OCI-LY7 (cell line): Measurements from ENCODE around the gene THRAP3. TPM values are rescaled to one million over a fixed set of nuclear protein-coding genes. Genes with fewer than 3 reads are reported as not detected.
"Not testable (repeated sequence)": the region's sequence is repeated elsewhere in the genome, so short reads cannot be mapped to it uniquely, and the experiment has no call there.

Experiments
- BruUV-seq: library from RNA; stranded (reverse); fragments of 400-500 nt; replicated peaks from 2 replicates; lab custom pipeline; 2021; lab: Mats Ljungman, UMichigan
- CTCF ChIA-PET: fragments of 300-600 bp; sonication (Branson Sonifier 250); formaldehyde crosslinking; loops from one replicate; lab custom pipeline; 2022; ENCODE audit warnings: antibody characterized with exemption; ENCODE audit not compliant: unreplicated experiment; lab: Charles Lee
- POLR2A ChIA-PET: fragments of 300-600 bp; sonication (Branson Sonifier 250); formaldehyde crosslinking; loops from one replicate; lab custom pipeline; 2022; ENCODE audit warnings: antibody characterized with exemption; lab: Charles Lee
- DNase-seq: peaks from one replicate; pipeline ENCODE4 v3.0.0-alpha.2; 2015; ENCODE audit warnings: low spot score
- H2AFZ ChIP-seq: fragments of 200-600 bp; sonication (generic), shearing (Covaris generic); 2 replicates; pipeline ENCODE4 v1.6.1; 2014; ENCODE audit warnings: mild to moderate bottlenecking, antibody characterized with exemption, low read length, moderate library complexity
- H3K27ac ChIP-seq: fragments of 200-600 bp; sonication (generic); 2 replicates; pipeline ENCODE4 v1.5.1; 2014; ENCODE audit warnings: mixed run types, low read depth, mild to moderate bottlenecking, moderate library complexity, low read length, inconsistent platforms; ENCODE audit not compliant: poor library complexity, severe bottlenecking
- H3K36me3 ChIP-seq: fragments of 200-600 bp; sonication (generic); 2 replicates; pipeline ENCODE4 v1.6.1; 2014; ENCODE audit warnings: mild to moderate bottlenecking, antibody characterized with exemption, low read length, moderate library complexity, mixed read lengths; ENCODE audit not compliant: insufficient read depth
- H3K4me1 ChIP-seq: fragments of 200-600 bp; sonication (generic); 2 replicates; pipeline ENCODE4 v1.5.1; 2014; ENCODE audit warnings: mild to moderate bottlenecking, low read length; ENCODE audit not compliant: insufficient read depth, poor library complexity, severe bottlenecking
- H3K4me2 ChIP-seq: fragments of 200-600 bp; sonication (generic); 2 replicates; pipeline ENCODE4 v1.6.1; 2014; ENCODE audit warnings: mild to moderate bottlenecking, low read length
- H3K4me3 ChIP-seq: fragments of 200-600 bp; sonication (generic); 2 replicates; pipeline ENCODE4 v1.5.1; 2014; ENCODE audit warnings: mild to moderate bottlenecking, low read depth, low read length; ENCODE audit not compliant: poor library complexity, severe bottlenecking
- H3K79me2 ChIP-seq: fragments of 200-600 bp; sonication (generic); 2 replicates; pipeline ENCODE4 v1.6.1; 2016; ENCODE audit warnings: low read depth, mild to moderate bottlenecking, low read length, moderate library complexity, mixed read lengths; ENCODE audit not compliant: insufficient read depth
- H3K9me2 ChIP-seq: fragments of 200-600 bp; sonication (generic); 2 replicates; pipeline ENCODE4 v1.6.1; 2016; ENCODE audit warnings: mild to moderate bottlenecking, low read length, mixed read lengths; ENCODE audit not compliant: insufficient read depth
- H3K9me3 ChIP-seq: fragments of 200-600 bp; sonication (generic); 2 replicates; pipeline ENCODE4 v1.6.1; 2014; ENCODE audit warnings: mild to moderate bottlenecking, mixed run types, low read length, mixed read lengths
- H4K20me1 ChIP-seq: fragments of 200-600 bp; sonication (generic); 2 replicates; pipeline ENCODE4 v1.6.1; 2014; ENCODE audit warnings: mild to moderate bottlenecking, antibody characterized with exemption, low read length, moderate library complexity, mixed read lengths; ENCODE audit not compliant: insufficient read depth
- CTCF ChIP-seq: fragments of 200-600 bp; sonication (generic); conservative IDR thresholded peaks from 2 replicates; pipeline ENCODE4 v1.5.1; 2014; ENCODE audit warnings: mild to moderate bottlenecking, antibody characterized with exemption, low read length, moderate library complexity, mixed read lengths
- EZH2phosphoT487 ChIP-seq: fragments of 200-600 bp; sonication (generic); IDR thresholded peaks from 2 replicates; pipeline ENCODE4 v1.6.1; 2018; ENCODE audit warnings: low read depth, borderline replicate concordance, mild to moderate bottlenecking, mixed run types, antibody characterized with exemption, low read length, moderate library complexity, mixed read lengths
- intact Hi-C: fragments of 100-400 bp; cut with micrococcal nuclease; formaldehyde crosslinking; loops from one replicate; pipeline ENCODE4 v1.10.0; 2022; ENCODE audit not compliant: unreplicated experiment
- total RNA-seq, 2 experiments: library from RNA; depleted of rRNA in 1 of 2; stranded (reverse); fragments of >200 nt in 1 of 2; shearing (Covaris generic) in 1 of 2; gene quantifications; 2 replicates each; pipeline ENCODE4 v1.2.3, GENCODE V29; 2014 to 2022

Gene THRAP3
- total RNA-seq, 2 experiments from 2014 or later, result 98.7 to 132 TPM

GRCh38 chr1:36212782-36213181 lies 11.5 kb upstream of the THRAP3 start:
- peak; percentile 17 for DNase-seq
- H4K20me1 ChIP-seq, result no peaks in the 10 kb centered on the region
- peak overlapping the region; percentile 73 for H2AFZ ChIP-seq
- no peaks in the 10 kb centered on the region for H3K9me2 ChIP-seq
- no peak overlapping the region for H3K4me3 ChIP-seq
- H3K79me2 ChIP-seq, result no peaks in the 10 kb centered on the region
- peaks cover 4% of the 10 kb centered on the region for H3K4me1 ChIP-seq
- ChIA-PET POLR2A (interaction anchor here (0.6 to 1.3 kb wide), 3 partner anchors 10 to 41 kb away, joined by 3 to 5 read pairs (median 4); no protein-coding TSS in a partner anchor), CTCF (interaction anchor here (0.6 kb wide), 2 partner anchors 62 to 275 kb away, joined by 3 read pairs; no protein-coding TSS in a partner anchor)
- no peak for TF ChIP-seq CTCF
- TF ChIP-seq EZH2phosphoT487, result no peak
- H3K27ac ChIP-seq, result no peak overlapping the region
- H3K4me2 ChIP-seq, result no peak overlapping the region
- no TSS peak for BruUV-seq
- no peaks in the 10 kb centered on the region for H3K36me3 ChIP-seq
- intact Hi-C loops, result no loop called here
- no peaks in the 10 kb centered on the region for H3K9me3 ChIP-seq

- TF ChIP-seq EZH2phosphoT487 (no peak), CTCF (0 out of 2 replicates have a peak, but pooled peaks have one; percentile 26)
- intact Hi-C loops, result no loop called here
- H3K27ac ChIP-seq, result no peak overlapping the region
- no peak overlapping the region for H2AFZ ChIP-seq
- H3K4me2 ChIP-seq, result no peak overlapping the region
- H3K79me2 ChIP-seq, result no peaks in the 10 kb centered on the region
- H4K20me1 ChIP-seq, result no peaks in the 10 kb centered on the region
- H3K4me1 ChIP-seq, result peaks cover 2% of the 10 kb centered on the region
- DNase-seq, result no peak
- H3K36me3 ChIP-seq, result no peaks in the 10 kb centered on the region
- no peaks in the 10 kb centered on the region for H3K9me2 ChIP-seq
- BruUV-seq, result no TSS peak
- CTCF ChIA-PET, result no interaction called here
- H3K9me3 ChIP-seq, result no peaks in the 10 kb centered on the region
- POLR2A ChIA-PET, result no interaction called here
- no peak overlapping the region for H3K4me3 ChIP-seq
Measured at GRCh38 chr1:36217670-36218069, 6.6 kb upstream of the THRAP3 start.

- DNase-seq, intact Hi-C loops, H3K9me3 ChIP-seq, CTCF ChIA-PET, H3K27ac ChIP-seq, BruUV-seq, H3K4me2 ChIP-seq, H3K4me3 ChIP-seq, H3K9me2 ChIP-seq, H2AFZ ChIP-seq: not testable (repeated sequence)
- H4K20me1 ChIP-seq, result peaks cover 18% of the 10 kb centered on the region
- peaks cover 25% of the 10 kb centered on the region for H3K79me2 ChIP-seq
- H3K4me1 ChIP-seq, result peaks cover 24% of the 10 kb centered on the region
- peaks cover 20% of the 10 kb centered on the region for H3K36me3 ChIP-seq
- POLR2A ChIA-PET, result interaction anchor here (0.6 kb wide), 1 partner anchor 66 kb away, joined by 3 read pairs; no protein-coding TSS in a partner anchor
Measured at GRCh38 chr1:36221901-36222300, 2.3 kb upstream of the THRAP3 start.
